Posterior vena cava (tissue), 2 donors: ENCODE measurements around the gene UIMC1. TPM values are rescaled to one million over a fixed set of nuclear protein-coding genes. Genes with fewer than 3 reads are reported as not detected.
"Not testable (repeated sequence)": the region's sequence is repeated elsewhere in the genome, so short reads cannot be mapped to it uniquely, and the experiment has no call there.

Source experiments
- DNase-seq: peaks from one replicate; pipeline ENCODE4 v3.0.0-alpha.2; 2020; ENCODE audit warnings: low spot score
- intact Hi-C, 2 donors: fragments of 100-400 bp; cut with DNase I; formaldehyde crosslinking; loops; one replicate each; pipeline versions ENCODE4 v1.14.1 to v1.14.2; 2022 to 2023
- total RNA-seq, 2 donors: library from RNA; stranded (reverse); fragmentation: NEBNext Ultra II Directional; extraction: Animal tissue kit (Norgen Biotek cat#: 25700); gene quantifications; one replicate each; pipeline ENCODE4 v1.2.1, GENCODE V29; 2021
- donor health status: DM: yes; HTN: yes; CAD: no.
- donor health status: DM: yes; HTN: yes; CAD: no.

UIMC1 gene
- total RNA-seq, 2 donors from 2014 or later: 33.1 to 41.4 TPM

DNA sequence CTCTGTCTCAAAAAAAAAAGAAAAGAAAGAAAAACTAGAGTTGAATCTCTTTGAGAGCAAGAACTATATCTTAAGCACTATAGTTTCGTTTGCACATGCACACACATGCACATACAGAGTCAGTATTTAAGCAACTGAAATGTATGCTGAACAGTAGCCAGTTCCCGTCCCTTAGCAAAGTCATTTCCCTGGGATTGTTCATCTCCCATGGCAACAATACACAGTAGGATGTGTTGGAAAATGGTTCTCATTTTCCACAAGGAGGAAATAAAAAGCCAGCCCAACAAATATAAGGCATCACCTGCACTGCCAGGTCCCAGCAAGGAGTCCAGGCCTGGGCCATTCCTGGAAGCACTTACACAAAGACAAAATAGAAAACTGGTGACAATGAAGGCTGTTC is 11.8 kb upstream of the UIMC1 start:
- no peak for DNase-seq
- intact Hi-C loops: no loop called here

GRCh38 chr5:177015156-177015555 is 8.6 kb upstream of the UIMC1 start:
- intact Hi-C loops: no loop called here
- DNase-seq: no peak

DNA sequence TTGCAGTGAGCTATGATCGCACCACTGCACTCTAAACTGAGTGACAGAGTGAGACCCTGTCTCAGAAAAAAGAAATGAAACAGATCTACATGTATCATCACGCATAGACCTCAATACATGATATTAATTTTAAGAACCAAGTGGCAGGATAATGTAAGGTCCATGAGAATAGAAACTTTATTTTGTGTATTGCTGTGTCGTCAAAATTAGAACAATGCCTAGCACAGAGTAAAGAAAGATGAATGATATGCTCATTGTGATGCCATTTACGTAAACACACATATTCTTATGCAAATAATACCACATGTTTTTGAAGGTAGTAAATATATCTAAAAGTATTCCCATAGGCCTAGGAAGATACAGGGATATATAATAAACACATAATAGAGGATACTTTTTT is 3.6 kb upstream of the UIMC1 start:
- no peak for DNase-seq
- intact Hi-C loops: no loop called here

DNA sequence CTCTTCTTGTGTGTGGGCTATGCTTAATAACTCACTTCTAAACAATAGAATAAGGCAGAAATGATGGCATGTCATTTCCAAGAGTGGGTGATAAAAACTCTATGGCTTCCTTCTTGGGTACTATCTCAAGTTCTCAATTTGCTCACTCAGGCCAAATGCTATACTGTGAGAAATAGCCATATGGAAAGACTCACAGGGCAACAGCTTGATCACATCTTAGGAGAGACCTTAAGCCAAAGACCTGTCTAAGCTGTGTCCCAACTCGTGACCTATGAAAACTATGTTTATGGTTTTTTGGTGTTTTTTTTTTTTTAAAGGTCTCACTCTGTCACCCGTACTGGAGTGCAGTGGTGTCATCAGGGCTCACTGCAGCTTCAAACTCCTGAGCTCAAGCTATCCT is 2.1 kb upstream of the UIMC1 start:
- intact Hi-C loops: no loop called here
- DNase-seq: no peak

DNA sequence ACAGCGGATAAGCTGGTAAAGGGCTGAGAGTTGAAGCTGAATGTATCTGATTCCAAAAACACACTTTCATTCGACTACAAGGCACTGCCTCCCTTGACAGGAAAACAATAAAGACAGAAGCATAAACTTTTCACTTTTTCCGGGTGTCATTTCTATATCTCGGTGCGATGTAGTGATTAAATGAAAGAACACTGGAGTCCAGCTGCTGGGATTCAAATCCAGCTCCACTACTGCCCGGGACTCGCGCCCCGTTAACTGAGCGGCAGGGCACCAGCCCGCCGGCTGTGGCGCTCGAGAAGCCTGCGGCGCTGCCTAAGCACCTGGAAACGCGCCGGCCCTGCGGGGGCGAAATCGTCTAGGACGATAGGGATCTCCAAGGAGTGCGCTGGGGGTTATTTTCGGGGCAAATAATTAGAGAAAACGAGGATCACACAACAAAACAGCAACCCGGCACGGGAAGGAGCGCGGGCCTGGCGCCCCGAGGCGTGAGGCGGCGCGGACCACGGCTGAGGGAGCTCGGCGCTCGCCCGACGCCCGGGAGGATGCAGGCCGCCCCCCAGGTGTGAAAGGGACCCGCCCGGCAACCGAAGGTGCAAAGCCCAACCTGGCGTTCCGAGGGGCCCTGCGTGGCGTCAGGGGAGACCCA is 837 bp downstream of the UIMC1 start:
- peak; percentile 93 for DNase-seq
- intact Hi-C loops: no loop called here

DNA sequence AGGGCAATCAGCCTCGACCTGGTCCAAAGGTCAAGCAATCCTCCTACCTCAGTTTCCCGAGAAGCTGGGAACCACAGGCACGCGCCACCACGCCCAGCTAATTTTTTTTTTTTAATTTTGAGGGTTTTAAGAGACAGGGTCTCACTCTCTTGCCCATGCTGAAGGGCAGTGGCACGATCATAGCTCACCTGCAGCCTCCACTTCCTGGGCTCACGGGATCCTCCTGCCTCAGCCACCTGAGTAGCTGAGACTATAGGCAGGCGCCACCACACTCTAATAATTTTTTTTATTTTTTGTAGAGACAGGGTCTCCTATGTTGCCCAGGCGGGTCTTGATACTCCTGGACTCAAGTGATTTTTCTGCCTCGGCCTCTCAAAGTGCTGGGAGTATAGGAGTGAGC is 1.6 kb downstream of the UIMC1 start:
- intact Hi-C loops: no loop called here
- no peak for DNase-seq

GRCh38 chr5:177003649-177004048 is 2.9 kb downstream of the UIMC1 start:
- no peak for DNase-seq
- intact Hi-C loops: no loop called here

GRCh38 chr5:176999526-176999925 is 7.1 kb downstream of the UIMC1 start:
- intact Hi-C loops, DNase-seq: not testable (repeated sequence)

DNA sequence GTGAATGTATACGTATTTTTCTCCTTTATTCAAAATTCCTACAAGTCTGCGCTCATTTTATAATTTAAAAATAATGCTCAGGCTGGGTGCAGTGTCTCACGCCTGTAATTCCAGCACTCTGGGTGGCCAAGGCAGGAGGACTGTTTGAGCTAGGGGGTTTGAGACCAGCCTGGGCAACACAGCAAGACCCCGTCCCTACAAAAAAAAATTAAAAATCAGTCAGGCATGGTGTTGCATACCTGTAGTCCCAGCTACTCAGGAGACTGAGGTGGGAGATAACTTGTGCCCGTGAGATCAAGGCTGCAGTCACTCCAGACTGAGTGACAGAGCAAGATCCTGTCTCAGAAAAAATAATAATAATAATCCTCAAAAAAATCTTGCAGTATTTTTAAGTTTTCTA is 7.8 kb downstream of the UIMC1 start:
- intact Hi-C loops: no loop called here
- DNase-seq: no peak

DNA sequence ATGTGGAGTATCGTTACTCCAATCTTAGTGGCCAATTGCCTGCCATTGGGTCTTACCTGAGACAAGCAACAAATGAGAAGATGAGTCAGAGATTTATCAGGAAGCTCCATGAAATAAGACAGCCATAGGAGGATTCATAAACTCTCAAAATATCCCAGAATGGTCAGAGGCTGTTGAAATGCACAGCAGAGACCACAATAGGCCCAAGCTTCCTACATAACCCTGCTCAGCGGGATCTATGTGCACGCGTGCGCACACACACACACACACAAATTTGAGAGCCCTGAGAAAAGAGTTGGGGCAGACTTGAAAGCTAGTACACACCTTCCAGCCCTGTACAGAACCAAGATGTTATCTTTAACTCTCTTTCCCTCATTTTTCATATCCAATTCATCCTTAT is 9.8 kb downstream of the UIMC1 start:
- intact Hi-C loops: no loop called here
- no peak for DNase-seq

GRCh38 chr5:176995896-176996767 is 10.4 kb downstream of the UIMC1 start:
- DNase-seq: no peak
- intact Hi-C loops: no loop called here

DNA sequence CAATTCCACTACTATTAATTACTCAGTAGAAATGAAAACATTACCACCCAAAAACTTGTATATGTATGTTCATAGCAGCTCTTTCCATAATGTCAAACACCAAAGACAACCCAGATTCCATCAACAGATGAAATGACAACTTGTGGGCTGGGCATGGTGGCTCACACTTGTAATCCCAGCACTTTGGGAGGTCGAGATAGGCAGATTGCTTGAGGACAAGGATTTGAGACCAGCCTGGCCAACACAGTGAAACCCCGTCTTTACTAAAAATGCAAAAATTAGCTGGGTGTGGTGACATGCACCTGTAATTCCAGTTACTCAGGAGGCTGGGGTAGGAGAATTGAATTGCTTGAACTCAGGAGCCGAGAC is 11.5 kb downstream of the UIMC1 start:
- DNase-seq: no peak
- intact Hi-C loops: no loop called here

DNA sequence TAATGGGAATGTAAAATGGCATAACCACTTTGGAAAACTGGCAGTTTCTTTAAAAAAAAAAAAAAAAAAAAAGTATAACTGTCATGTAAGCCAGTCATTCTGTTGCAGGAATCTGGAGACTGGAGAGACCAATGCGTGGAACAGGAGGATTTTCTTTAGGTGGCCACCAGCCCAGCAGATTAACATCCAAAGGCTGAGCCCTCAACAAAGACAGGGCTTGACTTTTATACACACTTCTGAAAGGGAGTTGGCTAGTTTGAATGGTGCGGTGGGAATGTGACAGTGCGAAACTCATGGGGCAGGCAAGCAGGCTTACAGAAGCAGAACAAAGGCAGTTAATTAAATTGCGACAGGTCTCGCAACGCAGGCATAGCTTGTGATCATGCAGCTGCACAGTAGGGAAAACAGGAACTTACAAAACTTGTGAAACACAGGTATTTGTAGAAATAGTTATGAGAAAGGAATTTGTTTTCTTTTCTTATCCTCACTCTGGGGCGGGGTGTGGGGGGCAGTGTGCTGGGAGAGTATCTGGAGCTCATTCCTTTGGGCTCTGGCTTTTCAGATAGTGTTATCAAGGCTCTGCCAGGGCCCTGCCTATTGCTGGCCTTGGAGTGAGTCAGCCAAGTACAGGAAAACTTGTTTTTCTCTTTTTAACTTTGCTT is 12.0 kb downstream of the UIMC1 start:
- intact Hi-C loops: no loop called here
- DNase-seq: no peak

- DNase-seq, intact Hi-C loops: not testable (repeated sequence)
Measured at GRCh38 chr5:176993081-176993480, 13.5 kb downstream of the UIMC1 start.

DNA sequence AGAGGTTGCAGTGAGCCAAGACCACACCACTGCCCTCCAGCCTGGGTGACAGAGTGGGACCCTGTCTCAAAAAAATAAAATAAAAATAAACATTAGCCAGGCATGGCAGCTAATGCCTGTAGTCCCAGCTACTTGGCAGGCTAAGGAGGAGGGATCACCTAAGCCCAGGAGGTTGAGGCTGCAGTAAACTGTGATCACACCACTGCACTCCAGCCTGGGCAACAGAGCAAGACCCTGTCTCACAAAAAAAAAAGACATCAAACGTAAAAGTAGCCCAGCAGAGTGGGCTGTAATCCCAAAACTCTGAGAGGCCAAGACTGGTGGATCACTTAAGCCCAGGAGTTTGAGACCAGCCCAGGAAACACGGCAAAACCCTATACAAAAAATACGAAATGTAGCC is 19.0 kb downstream of the UIMC1 start:
- intact Hi-C loops: no loop called here
- no peak for DNase-seq

GRCh38 chr5:176986280-176986679 is 20.3 kb downstream of the UIMC1 start:
- DNase-seq: no peak
- intact Hi-C loops: no loop called here

- intact Hi-C loops: no loop called here
- DNase-seq: no peak
Measured at GRCh38 chr5:176985516-176985915, 21.1 kb downstream of the UIMC1 start.

DNA sequence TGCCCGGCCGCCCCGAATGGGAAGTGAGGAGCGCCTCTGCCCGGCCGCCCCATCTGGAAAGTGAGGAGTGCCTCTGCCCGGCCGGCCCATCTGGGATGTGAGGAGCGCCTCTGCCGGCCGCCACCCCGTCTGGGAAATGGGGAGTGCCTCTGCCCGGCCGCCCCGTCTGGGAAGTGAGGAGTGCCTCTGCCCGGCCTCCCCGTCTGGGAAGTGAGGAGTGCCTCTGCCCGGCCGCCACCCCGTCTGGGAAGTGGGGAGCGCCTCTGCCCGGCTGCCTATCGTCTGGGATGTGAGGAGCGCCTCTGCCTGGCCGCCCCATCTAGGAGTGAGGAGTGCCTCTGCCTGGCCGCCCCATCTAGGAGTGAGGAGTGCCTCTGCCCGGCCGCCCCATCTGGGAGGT is 22.4 kb downstream of the UIMC1 start:
- DNase-seq, intact Hi-C loops: not testable (repeated sequence)

GRCh38 chr5:176983593-176983992 is 23.0 kb downstream of the UIMC1 start:
- intact Hi-C loops: not testable (repeated sequence)

DNA sequence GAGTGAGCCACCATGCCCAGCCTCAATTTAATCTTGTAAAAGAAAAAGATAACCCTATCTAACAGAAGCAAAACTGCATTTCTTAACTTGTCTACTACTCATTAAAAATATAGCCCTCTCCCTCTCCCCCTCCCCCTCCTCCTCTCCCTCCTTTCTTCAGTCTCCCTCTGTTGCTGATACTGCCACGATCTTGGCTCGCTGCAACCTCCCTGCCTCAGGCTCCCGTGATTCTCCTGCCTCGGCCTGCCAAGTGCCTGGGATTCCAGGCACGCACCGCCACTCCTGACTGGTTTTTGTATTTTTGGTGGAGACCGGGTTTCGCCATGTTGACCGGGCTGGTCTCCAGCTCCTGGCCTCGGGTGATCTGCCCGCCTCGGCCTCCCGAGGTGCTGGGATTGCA is 23.5 kb downstream of the UIMC1 start:
- intact Hi-C loops, DNase-seq: not testable (repeated sequence)

More at GRCh38 chr5:176983593-176983992, 23.0 kb downstream of the UIMC1 start:
- not testable (repeated sequence) for DNase-seq
